ENCODE results near the gene CAMK2G. TPM values are rescaled to one million over a fixed set of nuclear protein-coding genes. Genes with fewer than 3 reads are reported as not detected.

CAMK2G gene
- total RNA-seq, 1 experiment from 2014 or later, result 17.6 TPM

DNA sequence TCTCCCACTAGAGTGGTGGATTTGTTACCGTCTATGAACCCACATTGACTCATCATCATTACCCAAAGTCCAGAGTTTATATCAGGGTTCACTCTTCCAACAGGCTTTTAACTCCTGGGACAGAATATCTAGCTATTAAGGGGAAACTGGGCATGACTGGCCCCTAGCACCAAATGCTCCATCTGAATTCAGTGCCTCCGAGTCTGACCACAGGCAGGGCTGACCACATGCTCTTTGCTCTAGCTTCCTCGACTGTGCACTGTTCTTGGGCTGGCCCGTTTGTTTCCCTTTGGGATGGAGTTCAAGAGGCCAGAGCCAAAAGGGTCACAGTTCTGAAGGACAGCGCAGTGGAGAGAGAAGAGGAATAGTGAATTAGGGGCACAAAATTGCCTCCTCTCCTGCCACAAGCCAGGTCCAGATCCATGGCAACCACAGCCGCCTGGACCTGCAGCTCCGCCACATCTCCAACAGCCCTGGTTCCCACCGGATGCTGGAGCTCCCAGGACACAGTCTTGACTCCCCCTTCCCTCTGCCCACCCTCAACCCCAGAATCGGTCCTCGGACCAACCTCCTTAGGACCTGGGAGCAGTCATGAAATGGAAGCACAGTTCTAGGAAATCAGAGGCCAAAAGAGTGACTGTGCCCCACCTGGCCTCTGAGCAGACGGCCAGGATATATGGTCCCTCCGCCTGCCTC is 16.2 kb downstream of the CAMK2G start:
- no peaks in the 10 kb centered on the region for H3K9me3 ChIP-seq (replicated peaks)
- DNase-seq (ENCODE audit: low read depth in 1 of 2, low spot score in 2 of 2), result no peak
- no peak overlapping the region for H3K27ac ChIP-seq

DNA sequence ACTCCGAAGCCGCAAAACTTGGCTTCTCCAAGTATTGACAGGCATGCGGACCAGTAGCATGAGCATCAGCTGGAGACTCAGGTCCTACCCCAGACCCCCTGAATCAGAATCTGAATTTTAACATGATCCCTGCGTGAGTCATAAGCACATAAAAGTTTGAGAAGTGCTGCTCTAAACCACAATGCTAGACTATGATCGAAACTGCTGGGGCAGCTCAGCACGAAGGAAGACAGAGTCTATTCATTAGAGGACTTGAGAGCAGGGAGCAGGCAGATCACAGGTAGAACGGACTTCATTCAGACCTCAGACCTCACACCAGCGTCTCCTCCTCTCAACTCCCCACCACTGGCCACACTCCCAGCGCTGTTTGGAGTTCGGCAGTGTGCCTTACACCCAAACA is 16.9 kb downstream of the CAMK2G start:
- no peaks in the 10 kb centered on the region for H3K9me3 ChIP-seq (replicated peaks)
- peak in 1 of 2 experiments; percentile 22 for DNase-seq (ENCODE audit: low read depth in 1 of 2, low spot score in 2 of 2)

More for the DNA sequence above, 16.2 kb downstream of the CAMK2G start:
- H3K4me3 ChIP-seq, result no peak overlapping the region
- no peaks in the 10 kb centered on the region for H3K27me3 ChIP-seq (replicated peaks)
- peaks cover 13% of the 10 kb centered on the region for H3K4me1 ChIP-seq (replicated peaks)
- peaks cover 33% of the 10 kb centered on the region for H3K36me3 ChIP-seq

DNA sequence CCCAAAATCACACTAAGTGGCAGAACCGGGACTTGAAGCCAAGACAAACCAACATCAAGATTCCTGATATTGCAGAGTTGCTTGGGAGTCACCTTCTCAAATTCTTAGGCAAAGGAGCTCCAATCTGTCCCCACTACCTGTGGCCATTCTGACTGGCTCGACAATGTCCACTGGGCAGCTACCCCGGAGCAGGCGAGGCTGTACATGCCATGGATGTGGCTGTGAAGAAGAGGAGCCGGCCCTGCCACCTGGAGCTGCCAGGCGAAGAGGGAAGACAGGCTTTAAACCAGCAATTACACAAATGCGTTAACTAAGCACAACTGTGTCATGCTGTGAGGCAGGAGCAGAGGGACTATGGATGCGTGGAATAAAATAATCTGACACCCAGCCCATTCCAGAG is 18.1 kb downstream of the CAMK2G start:
- Histone ChIP-seq H3K4me1 (replicated peaks) (peaks cover 13% of the 10 kb centered on the region), H3K27ac (no peak overlapping the region), H3K27me3 (replicated peaks) (no peaks in the 10 kb centered on the region), H3K9me3 (replicated peaks) (no peaks in the 10 kb centered on the region), H3K4me3 (no peak overlapping the region), H3K36me3 (peaks cover 43% of the 10 kb centered on the region)
- DNase-seq (ENCODE audit: low read depth in 1 of 2, low spot score in 2 of 2), result no peak

More for the DNA sequence above, 16.9 kb downstream of the CAMK2G start:
- Histone ChIP-seq H3K36me3 (peaks cover 36% of the 10 kb centered on the region), H3K4me1 (replicated peaks) (peaks cover 13% of the 10 kb centered on the region), H3K27ac (no peak overlapping the region), H3K4me3 (no peak overlapping the region), H3K27me3 (replicated peaks) (no peaks in the 10 kb centered on the region)

DNA sequence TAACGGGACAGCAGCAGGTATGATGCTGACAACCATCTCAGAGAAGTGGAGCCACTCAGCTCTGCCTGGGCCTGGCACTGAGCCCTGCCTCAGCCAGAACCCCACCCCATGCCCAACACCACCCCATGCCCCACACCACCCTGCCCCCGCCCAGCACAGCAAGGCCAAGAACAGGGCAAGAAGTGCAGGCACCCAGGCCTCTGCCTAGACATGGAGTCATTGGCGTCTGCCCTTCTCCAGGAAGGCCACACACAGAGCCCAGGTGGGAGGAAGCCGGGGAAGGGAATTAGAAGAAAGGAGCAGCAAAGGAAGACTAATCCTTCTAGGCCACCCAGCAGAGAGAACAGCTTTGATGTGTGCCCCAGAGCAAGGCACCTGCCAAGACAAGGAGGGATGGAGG is 18.9 kb downstream of the CAMK2G start:
- no peak for DNase-seq (ENCODE audit: low read depth in 1 of 2, low spot score in 2 of 2)
- peaks cover 13% of the 10 kb centered on the region for H3K4me1 ChIP-seq (replicated peaks)
- H3K27ac ChIP-seq, result no peak overlapping the region
- no peaks in the 10 kb centered on the region for H3K27me3 ChIP-seq (replicated peaks)
- peaks cover 39% of the 10 kb centered on the region for H3K36me3 ChIP-seq
- H3K4me3 ChIP-seq, result no peak overlapping the region
- H3K9me3 ChIP-seq (replicated peaks), result no peaks in the 10 kb centered on the region

DNA sequence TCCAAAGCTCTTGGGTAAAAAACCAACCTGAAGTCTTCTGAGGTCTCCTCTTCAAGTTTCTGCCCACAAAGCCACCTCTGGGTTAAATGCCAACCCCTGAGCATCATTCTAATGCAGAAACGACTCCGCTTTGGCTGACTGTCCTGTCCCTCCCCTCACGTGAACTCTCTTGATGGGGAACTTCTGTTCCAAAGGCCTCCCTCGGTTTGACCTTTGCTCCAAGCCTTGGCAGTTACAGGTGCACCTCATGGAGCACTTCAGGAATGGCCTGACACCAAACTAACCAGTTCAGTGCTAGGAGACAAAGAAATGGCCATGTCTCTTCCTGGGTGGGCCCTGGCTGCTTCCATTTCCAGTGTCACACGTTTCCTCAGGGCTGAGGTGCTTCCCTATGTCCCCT is 20.0 kb downstream of the CAMK2G start:
- H3K4me3 ChIP-seq, result no peak overlapping the region
- peaks cover 13% of the 10 kb centered on the region for H3K4me1 ChIP-seq (replicated peaks)
- H3K9me3 ChIP-seq (replicated peaks), result no peaks in the 10 kb centered on the region
- H3K36me3 ChIP-seq, result peaks cover 30% of the 10 kb centered on the region
- no peak for DNase-seq (ENCODE audit: low read depth in 1 of 2, low spot score in 2 of 2)
- no peak overlapping the region for H3K27ac ChIP-seq
- no peaks in the 10 kb centered on the region for H3K27me3 ChIP-seq (replicated peaks)

DNA sequence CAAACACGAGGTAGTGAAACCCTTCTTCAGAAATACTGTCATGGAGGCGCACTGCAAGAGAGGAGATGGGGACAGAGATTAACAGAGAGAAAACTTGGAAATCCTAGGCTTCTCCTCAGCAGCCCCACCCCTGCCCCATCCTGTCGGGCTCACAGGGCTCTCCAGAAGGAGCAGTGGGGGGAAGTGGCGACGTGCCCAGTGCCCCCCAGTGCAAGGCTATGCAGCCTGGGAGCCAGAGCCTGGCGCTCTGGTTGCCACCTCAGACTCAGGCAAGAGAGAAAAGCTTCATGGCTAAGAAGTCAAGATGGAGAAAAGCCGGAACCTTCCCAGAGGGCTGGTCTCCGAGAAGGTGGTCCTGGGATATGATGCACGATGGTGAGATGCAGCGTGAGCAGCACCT is 21.2 kb downstream of the CAMK2G start:
- Histone ChIP-seq H3K4me1 (replicated peaks) (peaks cover 13% of the 10 kb centered on the region), H3K4me3 (no peak overlapping the region), H3K27ac (no peak overlapping the region), H3K27me3 (replicated peaks) (no peaks in the 10 kb centered on the region), H3K9me3 (replicated peaks) (no peaks in the 10 kb centered on the region), H3K36me3 (peaks cover 32% of the 10 kb centered on the region)
- no peak for DNase-seq (ENCODE audit: low read depth in 1 of 2, low spot score in 2 of 2)

DNA sequence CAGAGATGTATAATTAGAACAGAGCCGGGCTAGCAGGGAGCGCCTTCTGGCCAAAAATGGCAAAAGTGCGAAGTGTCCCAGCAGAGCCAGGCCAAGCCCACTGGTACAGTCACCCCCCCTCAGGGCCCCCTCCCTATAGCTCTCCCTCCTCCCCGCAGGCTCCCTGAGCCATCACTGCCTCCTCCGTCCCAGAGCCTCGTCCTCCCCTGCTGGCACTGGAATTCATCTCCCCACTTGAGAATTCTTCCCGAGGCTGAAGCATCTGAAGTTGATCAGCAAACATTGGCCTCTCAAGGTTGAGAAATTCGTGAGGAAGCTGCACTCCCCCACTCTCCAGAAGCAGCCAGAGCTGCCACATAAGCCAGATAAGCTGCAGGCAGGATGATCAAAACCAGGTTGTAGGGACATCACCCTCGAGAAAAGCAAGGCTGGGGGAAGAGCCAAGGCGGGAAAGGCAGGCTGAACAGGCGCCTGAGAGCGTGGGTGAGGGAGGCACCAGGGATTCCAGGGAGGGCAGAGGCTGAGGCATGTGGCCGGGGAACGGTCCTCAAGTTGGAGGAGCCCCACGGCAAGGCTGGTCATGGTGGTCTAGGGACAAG is 23.4 kb downstream of the CAMK2G start:
- H3K27ac ChIP-seq, result no peak overlapping the region
- no peaks in the 10 kb centered on the region for H3K9me3 ChIP-seq (replicated peaks)
- H3K36me3 ChIP-seq, result peaks cover 49% of the 10 kb centered on the region
- DNase-seq (ENCODE audit: low read depth in 1 of 2, low spot score in 2 of 2), result no peak
- H3K4me3 ChIP-seq, result no peak overlapping the region
- H3K4me1 ChIP-seq (replicated peaks), result no peaks in the 10 kb centered on the region
- no peaks in the 10 kb centered on the region for H3K27me3 ChIP-seq (replicated peaks)

DNA sequence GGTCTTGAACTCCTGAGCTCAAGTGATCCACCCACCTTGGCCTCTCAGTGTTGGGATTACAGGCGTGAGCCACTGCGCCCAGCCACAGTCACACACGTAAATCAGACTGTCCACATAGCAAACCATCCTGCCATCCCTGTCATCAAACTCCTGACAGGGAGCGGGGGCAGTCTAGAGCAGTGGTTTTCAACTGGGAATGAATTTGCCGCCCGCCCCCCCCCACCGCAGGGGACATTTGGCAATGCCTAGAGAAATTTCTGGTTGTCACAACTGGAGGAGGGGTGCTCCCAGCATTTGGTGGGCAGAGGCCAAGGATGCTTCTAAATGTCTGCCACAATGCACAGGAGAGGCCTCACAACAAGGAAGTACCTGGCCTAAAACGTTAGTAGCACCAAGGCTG is 24.1 kb downstream of the CAMK2G start:
- no peak overlapping the region for H3K4me3 ChIP-seq
- no peaks in the 10 kb centered on the region for H3K9me3 ChIP-seq (replicated peaks)
- DNase-seq (ENCODE audit: low read depth in 1 of 2, low spot score in 2 of 2), result no peak
- no peaks in the 10 kb centered on the region for H3K4me1 ChIP-seq (replicated peaks)
- peaks cover 50% of the 10 kb centered on the region for H3K36me3 ChIP-seq
- no peak overlapping the region for H3K27ac ChIP-seq
- no peaks in the 10 kb centered on the region for H3K27me3 ChIP-seq (replicated peaks)

DNA sequence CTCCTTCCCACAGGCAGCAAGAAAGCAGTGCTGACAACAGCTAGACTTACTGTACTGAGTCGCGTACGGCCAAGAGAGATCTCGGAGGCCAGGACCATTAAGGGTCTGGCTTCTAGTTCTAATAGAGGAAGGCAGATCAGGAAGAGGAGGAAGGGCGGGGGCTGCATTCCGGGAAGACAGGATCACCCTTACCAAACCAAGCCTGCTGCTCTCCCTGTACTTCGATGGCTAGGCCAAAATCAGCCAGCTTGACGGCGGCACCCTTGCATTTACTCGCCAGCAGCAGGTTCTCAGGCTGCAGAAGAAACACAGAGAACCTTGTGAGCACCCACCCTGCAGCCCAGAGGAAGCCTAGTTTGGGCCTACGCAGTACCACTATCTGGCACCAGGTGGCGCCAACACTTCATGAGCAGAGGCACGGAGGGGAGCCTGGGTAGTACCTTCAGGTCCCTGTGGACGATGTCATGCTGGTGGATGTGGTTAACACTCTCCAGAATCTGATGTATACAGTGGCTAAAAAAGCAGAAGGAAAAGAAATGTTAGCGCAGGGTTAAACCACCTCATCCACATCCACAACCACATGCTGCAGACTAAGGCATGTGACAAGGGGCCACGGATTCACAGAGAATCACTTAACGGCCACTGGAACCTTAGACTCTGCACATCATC is 25.4 kb downstream of the CAMK2G start:
- no peaks in the 10 kb centered on the region for H3K4me1 ChIP-seq (replicated peaks)
- DNase-seq (ENCODE audit: low read depth in 1 of 2, low spot score in 2 of 2), result peak; percentile 77 to 82
- no peaks in the 10 kb centered on the region for H3K27me3 ChIP-seq (replicated peaks)
- no peak overlapping the region for H3K4me3 ChIP-seq
- no peaks in the 10 kb centered on the region for H3K9me3 ChIP-seq (replicated peaks)
- H3K36me3 ChIP-seq, result peaks cover 50% of the 10 kb centered on the region
- H3K27ac ChIP-seq, result no peak overlapping the region

DNA sequence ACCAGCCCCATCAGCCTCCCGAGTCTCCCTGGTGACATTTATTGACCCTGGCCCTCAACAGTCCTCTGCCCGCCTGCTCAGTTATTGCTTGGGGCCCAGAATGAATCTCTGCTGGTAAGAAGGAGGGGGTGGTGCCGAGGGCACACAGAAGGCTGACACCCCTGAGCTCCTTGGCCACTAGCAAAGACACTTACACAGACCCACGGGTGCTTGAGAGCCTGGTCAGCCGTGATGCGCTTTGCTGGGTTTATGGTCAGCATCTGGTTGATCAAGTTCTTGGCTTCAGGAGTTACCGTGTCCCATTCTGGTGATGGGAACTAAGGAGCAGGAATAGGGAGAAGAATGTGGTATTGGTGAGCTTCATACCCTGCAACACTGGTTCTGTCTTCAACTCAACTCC is 27.3 kb downstream of the CAMK2G start:
- Histone ChIP-seq H3K36me3 (peaks cover 45% of the 10 kb centered on the region), H3K9me3 (replicated peaks) (no peaks in the 10 kb centered on the region)

DNA sequence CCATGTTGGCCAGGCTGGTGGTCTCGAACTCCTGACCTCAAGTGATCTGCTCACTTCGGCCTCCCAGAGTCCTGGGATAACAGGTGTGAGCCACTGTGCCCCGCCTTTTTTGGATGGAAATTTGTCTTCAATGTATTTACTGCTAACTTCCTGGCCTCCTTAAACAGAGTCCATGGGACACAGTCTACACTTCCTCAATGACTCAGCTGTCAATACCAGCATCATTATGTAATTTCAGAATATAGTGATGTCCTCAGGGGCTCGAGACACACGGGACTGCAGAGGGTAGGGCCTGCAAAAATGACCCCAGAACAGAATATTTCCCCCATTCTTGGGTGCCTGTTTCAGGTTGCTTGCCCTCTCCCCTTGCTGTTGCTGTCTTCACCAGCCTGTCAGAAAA is 31.1 kb downstream of the CAMK2G start:
- no peaks in the 10 kb centered on the region for H3K4me1 ChIP-seq (replicated peaks)
- H3K36me3 ChIP-seq, result peaks cover 43% of the 10 kb centered on the region
- no peak overlapping the region for H3K27ac ChIP-seq
- no peak overlapping the region for H3K4me3 ChIP-seq
- DNase-seq (ENCODE audit: low read depth in 1 of 2, low spot score in 2 of 2), result no peak
- H3K27me3 ChIP-seq (replicated peaks), result no peaks in the 10 kb centered on the region
- no peaks in the 10 kb centered on the region for H3K9me3 ChIP-seq (replicated peaks)

More for the DNA sequence above, 27.3 kb downstream of the CAMK2G start:
- H3K4me3 ChIP-seq, result no peak overlapping the region
- no peak for DNase-seq (ENCODE audit: low read depth in 1 of 2, low spot score in 2 of 2)
- H3K4me1 ChIP-seq (replicated peaks), result no peaks in the 10 kb centered on the region
- no peaks in the 10 kb centered on the region for H3K27me3 ChIP-seq (replicated peaks)
- no peak overlapping the region for H3K27ac ChIP-seq

DNA sequence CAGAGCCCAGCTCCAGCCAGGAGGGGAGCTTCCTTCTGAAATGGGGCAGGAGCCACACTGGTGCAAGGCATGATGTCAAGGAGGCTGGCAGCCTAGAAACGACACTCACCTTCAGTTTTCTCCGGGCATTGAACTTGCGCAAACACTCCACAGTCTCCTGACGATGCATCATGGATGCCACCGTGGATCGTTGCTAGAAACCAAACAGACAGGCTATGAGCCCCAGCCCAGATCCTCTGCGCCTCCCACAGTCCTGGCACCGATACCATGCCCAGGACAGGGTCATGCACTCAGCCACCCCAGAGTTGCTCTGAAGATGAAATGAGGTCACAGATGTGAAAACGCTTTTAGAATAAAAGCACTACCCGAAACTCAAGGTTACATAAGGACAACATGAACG is 32.0 kb downstream of the CAMK2G start:
- H3K27ac ChIP-seq, result no peak overlapping the region
- DNase-seq (ENCODE audit: low read depth in 1 of 2, low spot score in 2 of 2), result no peak
- no peaks in the 10 kb centered on the region for H3K27me3 ChIP-seq (replicated peaks)
- H3K36me3 ChIP-seq, result peaks cover 38% of the 10 kb centered on the region
- H3K9me3 ChIP-seq (replicated peaks), result no peaks in the 10 kb centered on the region
- no peaks in the 10 kb centered on the region for H3K4me1 ChIP-seq (replicated peaks)
- H3K4me3 ChIP-seq, result no peak overlapping the region

DNA sequence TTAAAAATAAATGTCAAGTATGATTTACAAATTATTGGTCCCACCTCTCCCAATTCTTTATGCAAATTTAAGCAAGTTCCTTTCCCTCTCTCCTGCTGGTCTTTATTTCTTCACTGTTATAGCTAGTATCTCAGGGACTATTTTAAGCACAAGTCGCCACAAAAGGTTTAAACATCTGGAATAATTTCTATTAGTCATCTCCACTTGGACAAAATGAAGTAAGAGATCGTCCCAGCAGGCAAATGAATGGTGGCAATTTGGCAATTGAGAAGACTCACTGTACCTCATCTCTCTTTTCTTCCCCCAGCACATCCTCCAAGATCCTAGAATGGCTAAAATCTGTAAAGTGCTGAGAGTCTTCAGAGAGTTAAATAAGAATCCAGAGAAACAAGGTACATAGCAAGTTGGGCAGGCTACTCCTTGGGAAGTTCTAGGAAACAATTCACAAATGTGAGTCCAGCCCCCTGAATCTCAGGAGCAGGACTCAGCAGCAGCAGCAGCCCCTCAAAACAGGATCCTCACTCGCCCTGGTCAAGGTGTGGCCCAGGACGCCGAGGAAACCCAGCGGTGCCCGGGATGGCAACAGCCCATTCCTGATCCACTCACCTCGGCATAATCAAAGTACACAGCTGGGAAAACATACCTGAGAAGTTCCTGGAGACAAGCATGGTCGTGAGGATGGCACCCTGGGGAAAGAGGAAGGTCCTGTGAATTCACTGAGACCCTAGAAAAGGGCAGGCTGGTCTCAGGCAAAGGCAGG is 32.6 kb downstream of the CAMK2G start:
- no peak overlapping the region for H3K27ac ChIP-seq
- H3K4me3 ChIP-seq, result no peak overlapping the region
- no peaks in the 10 kb centered on the region for H3K9me3 ChIP-seq (replicated peaks)
- H3K27me3 ChIP-seq (replicated peaks), result no peaks in the 10 kb centered on the region
- DNase-seq (ENCODE audit: low read depth in 1 of 2, low spot score in 2 of 2), result no peak
- H3K36me3 ChIP-seq, result peaks cover 32% of the 10 kb centered on the region
- 0 out of 2 replicates have a peak, but pooled peaks cover 2% of the 10 kb centered on the region for H3K4me1 ChIP-seq (replicated peaks)

DNA sequence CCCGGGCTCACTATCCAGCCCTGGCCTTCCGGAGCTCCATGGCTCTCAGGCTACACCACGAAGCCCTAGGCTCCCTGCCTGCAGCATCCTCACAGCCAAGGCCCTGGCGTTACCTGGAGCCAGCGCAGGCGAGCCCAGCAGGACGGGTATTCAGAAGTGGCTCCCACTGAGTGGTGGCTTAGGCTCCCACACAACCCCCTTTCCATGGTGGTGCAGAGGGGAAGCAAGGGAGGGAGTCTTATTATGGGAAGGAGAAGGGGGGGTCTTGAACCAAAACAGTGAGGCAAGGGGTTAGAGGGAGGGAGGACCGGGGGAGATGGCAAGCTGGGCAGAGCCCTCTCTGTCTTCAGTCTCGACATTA is 33.3 kb downstream of the CAMK2G start:
- no peak overlapping the region for H3K27ac ChIP-seq
- peaks cover 25% of the 10 kb centered on the region for H3K36me3 ChIP-seq
- H3K4me1 ChIP-seq (replicated peaks), result 0 out of 2 replicates have a peak, but pooled peaks cover 4% of the 10 kb centered on the region
- no peaks in the 10 kb centered on the region for H3K27me3 ChIP-seq (replicated peaks)
- H3K9me3 ChIP-seq (replicated peaks), result no peaks in the 10 kb centered on the region
- no peak overlapping the region for H3K4me3 ChIP-seq
- DNase-seq (ENCODE audit: low read depth in 1 of 2, low spot score in 2 of 2), result no peak
